Spleen (tissue), 11 donors: ENCODE measurements around the gene KHDRBS2. TPM values are rescaled to one million over a fixed set of nuclear protein-coding genes. Genes with fewer than 3 reads are reported as not detected.

Experiments
- DNase-seq: peaks from one replicate; pipeline ENCODE4 v3.0.0-alpha.2; 2020
- H3K27ac ChIP-seq, 8 donors: fragments of 200-600 bp; sonication (generic) in 7 of 8; 1 replicate in 4 of 8; 2 replicates in 4 of 8; pipeline versions ENCODE4 v1.5.0 to v1.8.0; 2016 to 2021; ENCODE audit warnings: inconsistent platforms in 4 of 8, mild to moderate bottlenecking in 4 of 8, moderate library complexity in 1 of 8
- H3K27me3 ChIP-seq, 7 donors: fragments of 200-600 bp; sonication (generic) in 6 of 7; replicated peaks in 1 of 7; 1 replicate in 4 of 7; 2 replicates in 3 of 7; pipeline versions ENCODE4 v1.5.0 to v1.8.0; 2016 to 2021; ENCODE audit warnings: inconsistent platforms in 3 of 7, mild to moderate bottlenecking in 1 of 7
- H3K36me3 ChIP-seq, 6 donors: fragments of 200-600 bp; sonication (generic) in 5 of 6; 1 replicate in 4 of 6; 2 replicates in 2 of 6; pipeline versions ENCODE4 v1.5.0 to v1.8.0; 2016 to 2021; ENCODE audit warnings: inconsistent platforms in 2 of 6
- H3K4me1 ChIP-seq, 6 donors: fragments of 200-600 bp; sonication (generic) in 5 of 6; 1 replicate in 3 of 6; 2 replicates in 3 of 6; pipeline versions ENCODE4 v1.5.0 to v1.8.0; 2016 to 2021; ENCODE audit warnings: inconsistent platforms in 3 of 6
- H3K4me3 ChIP-seq, 8 donors: fragments of 200-600 bp; sonication (generic) in 7 of 8; 1 replicate in 4 of 8; 2 replicates in 4 of 8; pipeline versions ENCODE4 v1.5.0 to v1.8.0; 2016 to 2021; ENCODE audit warnings: inconsistent platforms in 4 of 8, mild to moderate bottlenecking in 4 of 8, moderate library complexity in 2 of 8
- H3K9me3 ChIP-seq, 8 donors: fragments of 200-600 bp; sonication (generic) in 7 of 8; 1 replicate in 4 of 8; 2 replicates in 4 of 8; pipeline versions ENCODE4 v1.5.0 to v1.8.0; 2016 to 2021; ENCODE audit warnings: inconsistent platforms in 4 of 8
- CTCF ChIP-seq, 11 experiments: fragments of 200-600 bp in 7 of 11; fragments of 450-650 bp in 4 of 11; sonication (generic) in 4 of 11; IDR thresholded peaks in 8 of 11; conservative IDR thresholded peaks in 3 of 11; 1 replicate in 7 of 11; 2 replicates in 4 of 11; pipeline versions ENCODE4 v1.4.0 to v1.8.0; 2016 to 2021; ENCODE audit warnings: antibody characterized with exemption in 11 of 11, inconsistent platforms in 4 of 11, mild to moderate bottlenecking in 1 of 11
- POLR2A ChIP-seq, 3 donors: fragments of 450-650 bp; IDR thresholded peaks; one replicate each; pipeline ENCODE4 v1.5.1; 2017; ENCODE audit warnings: antibody characterized with exemption in 3 of 3, mild to moderate bottlenecking in 1 of 3
- POLR2AphosphoS5 ChIP-seq, 3 donors: sonication (generic); formaldehyde crosslinking; IDR thresholded peaks; one replicate each; pipeline ENCODE4 v1.5.1; 2017; ENCODE audit warnings: antibody characterized with exemption in 3 of 3
- WGBS, 5 donors: extraction: QIAGEN DNeasy Blood & Tissue Kit in 3 of 5; methylation state at CpG; one replicate each; pipeline versions ENCODE4 v1.1.5 to v1.1.7; 2013 to 2018; 5-methylcytosine and 5-hydroxymethylcytosine counted together
- intact Hi-C: fragments of 100-400 bp; cut with DNase I; formaldehyde crosslinking; loops from one replicate; pipeline ENCODE4 v1.15.0; 2023; ENCODE audit warnings: low total_unique reads
- polyA plus RNA-seq, 3 donors: library from polyadenylated mRNA; stranded (reverse); fragments of 200-250 nt; gene quantifications; one replicate each; pipeline ENCODE4 v1.2.1, GENCODE V29; 2013
- total RNA-seq, 7 donors: library from RNA; depleted of rRNA in 3 of 7; stranded (reverse); fragments of >200 nt in 3 of 7; fragmentation: NEBNext Ultra II Directional in 4 of 7; extraction: Animal tissue kit (Norgen Biotek cat#: 25700) in 4 of 7; gene quantifications; one replicate each; pipeline versions ENCODE4 v1.1.0 to v1.2.1, GENCODE V29; 2016 to 2021
- donor health status: healthy with polysubstance abuse.
- donor health status: DM: no; HTN: no; CAD: no; lungs with moderate emphysema.
- donor health status: DM: no; HTN: no; CAD: no.
- donor health status: Bipolar disorder and iron deficiency.
- donor health status: healthy.
- donor health status: DM: no; HTN: no; CAD: no.
- donor health status: DM: yes; HTN: yes; CAD: no.

Gene KHDRBS2
- total and polyA plus RNA-seq, 10 donors: 1.0 to 11.7 (median 3.9) TPM

GRCh38 chr6:61894536-61894935 is 391.5 kb downstream of the KHDRBS2 start:
- no peak overlapping the region for H3K4me3 ChIP-seq
- no peaks in the 10 kb centered on the region for H3K9me3 ChIP-seq
- H3K36me3 ChIP-seq: peaks cover 0 to 11% (median 0%) of the 10 kb centered on the region in 6 donors
- no peak for DNase-seq
- TF ChIP-seq CTCF (IDR thresholded peaks at IDR 0.05 in 8 of 11, conservative IDR thresholded peaks at IDR 0.05 in 3 of 11): no peak
- no peak for TF ChIP-seq POLR2AphosphoS5 (IDR thresholded peaks at IDR 0.05)
- no peak for TF ChIP-seq POLR2A (IDR thresholded peaks at IDR 0.05)
- intact Hi-C loops: no loop called here
- H3K27ac ChIP-seq: no peak overlapping the region
- no peaks in the 10 kb centered on the region for H3K4me1 ChIP-seq
- 84 to 96% (median 85%) methylated on average over 9 of the region's 9 CpGs for WGBS, 5 donors
- no peaks in the 10 kb centered on the region for H3K27me3 ChIP-seq

- no peaks in the 10 kb centered on the region for H3K4me1 ChIP-seq
- 76 to 87% (median 85%) methylated on average over 1 of the region's 1 CpG for WGBS, 5 donors
- intact Hi-C loops: no loop called here
These were observed 398.6 kb downstream of the KHDRBS2 start for GRCh38 chr6:61887423-61887822.

GRCh38 chr6:61886608-61887259 is 399.3 kb downstream of the KHDRBS2 start:
- no peak for DNase-seq
- 75 to 93% (median 84%) methylated on average over 1 of the region's 1 CpG for whole genome bisulfite sequencing, 5 donors
- H3K36me3 ChIP-seq: no peaks in the 10 kb centered on the region
- H3K27ac ChIP-seq: no peak overlapping the region
- no peak overlapping the region for H3K4me3 ChIP-seq
- no peaks in the 10 kb centered on the region for H3K27me3 ChIP-seq
- TF ChIP-seq CTCF (IDR thresholded peaks at IDR 0.05 in 8 of 11, conservative IDR thresholded peaks at IDR 0.05 in 3 of 11) (peak in 1 of 11 experiments; percentile 13), POLR2A (IDR thresholded peaks at IDR 0.05) (no peak), POLR2AphosphoS5 (IDR thresholded peaks at IDR 0.05) (no peak)
- intact Hi-C loops: no loop called here
- no peaks in the 10 kb centered on the region for H3K9me3 ChIP-seq
- H3K4me1 ChIP-seq: no peaks in the 10 kb centered on the region

More at GRCh38 chr6:61887423-61887822, 398.6 kb downstream of the KHDRBS2 start:
- Histone ChIP-seq H3K27ac (no peak overlapping the region), H3K36me3 (no peaks in the 10 kb centered on the region), H3K27me3 (no peaks in the 10 kb centered on the region), H3K4me3 (no peak overlapping the region), H3K9me3 (no peaks in the 10 kb centered on the region)
- no peak for DNase-seq
- TF ChIP-seq CTCF (IDR thresholded peaks at IDR 0.05 in 8 of 11, conservative IDR thresholded peaks at IDR 0.05 in 3 of 11): no peak
- TF ChIP-seq POLR2A (IDR thresholded peaks at IDR 0.05): no peak
- no peak for TF ChIP-seq POLR2AphosphoS5 (IDR thresholded peaks at IDR 0.05)

- intact Hi-C loops: no loop called here
- H3K4me3 ChIP-seq: no peak overlapping the region
- TF ChIP-seq POLR2AphosphoS5 (IDR thresholded peaks at IDR 0.05): no peak
- TF ChIP-seq POLR2A (IDR thresholded peaks at IDR 0.05): no peak
- no peak for TF ChIP-seq CTCF (IDR thresholded peaks at IDR 0.05 in 8 of 11, conservative IDR thresholded peaks at IDR 0.05 in 3 of 11)
- WGBS, 5 donors: 82 to 93% (median 87%) methylated on average over 15 of the region's 15 CpGs
- no peak for DNase-seq
- H3K36me3 ChIP-seq: peaks cover 0 to 9% (median 0%) of the 10 kb centered on the region in 6 donors
- H3K27ac ChIP-seq: no peak overlapping the region
- no peaks in the 10 kb centered on the region for H3K4me1 ChIP-seq
- no peaks in the 10 kb centered on the region for H3K27me3 ChIP-seq
- peaks cover 0 to 42% (median 16%) of the 10 kb centered on the region in 8 donors for H3K9me3 ChIP-seq
These were observed 416.2 kb downstream of the KHDRBS2 start for GRCh38 chr6:61869632-61870400.
